Left renal pelvis (tissue), 4 donors: ENCODE measurements around the gene ALDH1L2. TPM values are rescaled to one million over a fixed set of nuclear protein-coding genes. Genes with fewer than 3 reads are reported as not detected.

ENCODE experiments used
- DNase-seq, 4 donors: peaks; one replicate each; pipeline ENCODE4 v3.0.0-alpha.2; 2013; ENCODE audit warnings: low read depth in 4 of 4, low spot score in 3 of 4
- polyA plus RNA-seq, 4 donors: library from polyadenylated mRNA; unstranded; fragments of 120-200 nt; gene quantifications; one replicate each; pipeline ENCODE4 v1.2.1, GENCODE V29; 2013; ENCODE audit not compliant: insufficient read length in 4 of 4

Gene ALDH1L2
- polyA plus RNA-seq, 4 donors: 0.75 to 4.1 (median 1.3) TPM

- DNase-seq: no peak
These were observed 1.2 kb upstream of the ALDH1L2 start for GRCh38 chr12:105085501-105085900.

GRCh38 chr12:105083551-105084105 is 630 bp downstream of the ALDH1L2 start:
- no peak for DNase-seq

- DNase-seq: no peak
These were observed 1.2 kb downstream of the ALDH1L2 start for GRCh38 chr12:105083031-105083430.

GRCh38 chr12:105078712-105079570 is 5.3 kb downstream of the ALDH1L2 start:
- DNase-seq: no peak

GRCh38 chr12:105077435-105077834 is 6.8 kb downstream of the ALDH1L2 start:
- DNase-seq: no peak

- no peak for DNase-seq
These were observed 7.3 kb downstream of the ALDH1L2 start for GRCh38 chr12:105076913-105077312.

- DNase-seq: no peak
These were observed 8.2 kb downstream of the ALDH1L2 start for GRCh38 chr12:105076098-105076497.

GRCh38 chr12:105072888-105073488 is 11.3 kb downstream of the ALDH1L2 start:
- DNase-seq: no peak

- no peak for DNase-seq
These were observed 12.3 kb downstream of the ALDH1L2 start for GRCh38 chr12:105071981-105072380.

- no peak for DNase-seq
These were observed 14.1 kb downstream of the ALDH1L2 start for GRCh38 chr12:105069936-105070702.

GRCh38 chr12:105067511-105068031 is 16.7 kb downstream of the ALDH1L2 start:
- DNase-seq: no peak

- no peak for DNase-seq
These were observed 19.6 kb downstream of the ALDH1L2 start for GRCh38 chr12:105064564-105065178.

- DNase-seq: no peak
These were observed 23.4 kb downstream of the ALDH1L2 start for GRCh38 chr12:105060715-105061378.

- DNase-seq: no peak
These were observed 27.1 kb downstream of the ALDH1L2 start for GRCh38 chr12:105057174-105057573.

GRCh38 chr12:105053116-105053572 is 31.1 kb downstream of the ALDH1L2 start:
- DNase-seq: peak in 2 of 4 donors; percentile 43 to 47

GRCh38 chr12:105051981-105052380 is 32.3 kb downstream of the ALDH1L2 start:
- DNase-seq: no peak

GRCh38 chr12:105048315-105048714 is 35.9 kb downstream of the ALDH1L2 start:
- DNase-seq: no peak

- no peak for DNase-seq
These were observed 37.0 kb downstream of the ALDH1L2 start for GRCh38 chr12:105047308-105047707.

GRCh38 chr12:105041186-105041585 is 43.1 kb downstream of the ALDH1L2 start:
- no peak for DNase-seq

- DNase-seq: no peak
These were observed 43.8 kb downstream of the ALDH1L2 start for GRCh38 chr12:105040476-105040875.
